ENCODE data around the gene MRFAP1L1. TPM values are rescaled to one million over a fixed set of nuclear protein-coding genes. Genes with fewer than 3 reads are reported as not detected.

The MRFAP1L1 gene
- polyA plus RNA-seq, 3 donors = 7.6 to 19.1 (median 13.8) TPM

DNA sequence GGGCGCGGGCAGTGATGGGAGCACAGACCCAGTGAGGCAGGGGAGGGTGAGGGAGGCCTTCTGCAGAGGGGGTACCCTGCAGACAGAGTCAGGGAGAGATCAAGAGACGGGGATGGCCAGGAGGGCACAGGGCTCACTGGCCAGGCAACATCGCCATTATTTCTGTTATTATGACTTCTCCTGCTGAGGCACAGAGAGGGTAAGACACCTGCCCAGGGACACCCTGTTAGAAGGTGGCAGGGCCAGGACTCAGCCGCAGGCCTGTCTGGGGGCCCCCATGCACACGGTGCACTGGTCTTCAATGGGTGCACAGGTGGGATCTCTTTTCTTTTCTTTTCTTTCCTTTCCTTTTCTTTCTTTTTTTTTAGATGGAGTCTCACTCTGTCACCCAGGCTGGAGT, 22.1 kb upstream of the MRFAP1L1 start:
- H3K4me1 ChIP-seq (ENCODE audit: control insufficient read depth in 1 of 2, insufficient read depth in 2 of 2, low read length in 2 of 2) = peaks cover 10 to 13% of the 10 kb centered on the region in 2 donors
- TF ChIP-seq, protein P1, sequence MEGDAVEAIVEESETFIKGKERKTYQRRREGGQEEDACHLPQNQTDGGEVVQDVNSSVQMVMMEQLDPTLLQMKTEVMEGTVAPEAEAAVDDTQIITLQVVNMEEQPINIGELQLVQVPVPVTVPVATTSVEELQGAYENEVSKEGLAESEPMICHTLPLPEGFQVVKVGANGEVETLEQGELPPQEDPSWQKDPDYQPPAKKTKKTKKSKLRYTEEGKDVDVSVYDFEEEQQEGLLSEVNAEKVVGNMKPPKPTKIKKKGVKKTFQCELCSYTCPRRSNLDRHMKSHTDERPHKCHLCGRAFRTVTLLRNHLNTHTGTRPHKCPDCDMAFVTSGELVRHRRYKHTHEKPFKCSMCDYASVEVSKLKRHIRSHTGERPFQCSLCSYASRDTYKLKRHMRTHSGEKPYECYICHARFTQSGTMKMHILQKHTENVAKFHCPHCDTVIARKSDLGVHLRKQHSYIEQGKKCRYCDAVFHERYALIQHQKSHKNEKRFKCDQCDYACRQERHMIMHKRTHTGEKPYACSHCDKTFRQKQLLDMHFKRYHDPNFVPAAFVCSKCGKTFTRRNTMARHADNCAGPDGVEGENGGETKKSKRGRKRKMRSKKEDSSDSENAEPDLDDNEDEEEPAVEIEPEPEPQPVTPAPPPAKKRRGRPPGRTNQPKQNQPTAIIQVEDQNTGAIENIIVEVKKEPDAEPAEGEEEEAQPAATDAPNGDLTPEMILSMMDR (IDR thresholded peaks at IDR 0.05) = no peak
- no peak overlapping the region for H3K4me3 ChIP-seq (replicated peaks in 1 of 3; ENCODE audit: low read depth in 2 of 3, low read length in 3 of 3)
- H3K4me1 Mint-ChIP-seq = peaks cover 10% of the 10 kb centered on the region
- DNase-seq = no peak
- peak overlapping the region in 1 of 7 donors; percentile 19 for H3K27ac Mint-ChIP-seq
- intact Hi-C loops (cut with micrococcal nuclease) = no loop called here
- no peaks in the 10 kb centered on the region for H3K36me3 ChIP-seq (replicated peaks in 1 of 2; ENCODE audit: control insufficient read depth in 1 of 2, insufficient read depth in 2 of 2, low read length in 2 of 2)
- no peak overlapping the region for H2AFZ ChIP-seq (ENCODE audit: insufficient read depth, low read depth, low read length, poor library complexity, severe bottlenecking)
- H3K79me2 ChIP-seq (ENCODE audit: insufficient read depth, low read length) = no peaks in the 10 kb centered on the region
- H3K4me2 ChIP-seq (replicated peaks; ENCODE audit: extremely low read depth, low read length, poor library complexity, severe bottlenecking) = no peak overlapping the region
- no peak overlapping the region for H3K9ac ChIP-seq (ENCODE audit: insufficient read depth, low read length, poor library complexity, severe bottlenecking)
- peaks cover 0 to 4% (median 0%) of the 10 kb centered on the region in 7 donors for H3K9me3 Mint-ChIP-seq
- no peaks in the 10 kb centered on the region for H4K20me1 ChIP-seq (ENCODE audit: insufficient read depth, low read length)
- WGBS (ENCODE audit: insufficient coverage) = 94% methylated on average over 6 of the region's 6 CpGs
- H3K4me3 Mint-ChIP-seq = no peak overlapping the region
- no peaks in the 10 kb centered on the region for H3K36me3 Mint-ChIP-seq
- no peaks in the 10 kb centered on the region for H3K27me3 ChIP-seq (ENCODE audit: control insufficient read depth in 2 of 2, insufficient read depth in 2 of 2, low read length in 2 of 2)
- H3K27me3 Mint-ChIP-seq (ENCODE audit: low read depth in 3 of 3) = peaks cover 2 to 30% (median 7%) of the 10 kb centered on the region in 3 donors
- H3K27ac ChIP-seq (ENCODE audit: low read depth in 1 of 2, low read length in 2 of 2) = no peak overlapping the region
- H3K9me3 ChIP-seq (replicated peaks in 1 of 2; ENCODE audit: control insufficient read depth in 1 of 2, insufficient read depth in 1 of 2, low read length in 2 of 2) = no peaks in the 10 kb centered on the region

DNA sequence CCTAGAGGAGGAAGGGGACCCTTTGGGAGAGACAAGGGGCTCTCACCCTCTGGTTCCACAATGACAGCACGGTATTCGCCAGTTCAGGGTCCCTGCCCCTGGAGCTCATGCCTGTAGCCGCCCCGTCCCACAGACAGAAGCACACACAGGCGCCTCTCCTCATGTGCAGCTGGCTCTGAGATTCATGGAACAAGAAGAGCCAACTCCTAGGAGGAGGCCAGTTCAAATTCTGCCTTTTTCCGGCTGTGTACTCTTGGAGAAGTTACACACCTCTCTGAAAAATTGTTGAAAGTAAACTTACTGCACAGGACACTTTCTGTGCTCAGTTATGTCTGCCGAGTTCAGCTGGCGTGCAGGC, 21.6 kb upstream of the MRFAP1L1 start:
- Histone ChIP-seq H3K79me2 (ENCODE audit: insufficient read depth, low read length) (no peaks in the 10 kb centered on the region), H4K20me1 (ENCODE audit: insufficient read depth, low read length) (no peaks in the 10 kb centered on the region), H3K27me3 (ENCODE audit: control insufficient read depth in 2 of 2, insufficient read depth in 2 of 2, low read length in 2 of 2) (no peaks in the 10 kb centered on the region), H3K9ac (ENCODE audit: insufficient read depth, low read length, poor library complexity, severe bottlenecking) (no peak overlapping the region), H2AFZ (ENCODE audit: insufficient read depth, low read depth, low read length, poor library complexity, severe bottlenecking) (no peak overlapping the region), H3K27ac (ENCODE audit: low read depth in 1 of 2, low read length in 2 of 2) (no peak overlapping the region), H3K4me2 (replicated peaks; ENCODE audit: extremely low read depth, low read length, poor library complexity, severe bottlenecking) (no peak overlapping the region), H3K4me1 (ENCODE audit: control insufficient read depth in 1 of 2, insufficient read depth in 2 of 2, low read length in 2 of 2) (peaks cover 10 to 13% of the 10 kb centered on the region in 2 donors), H3K4me3 (replicated peaks in 1 of 3; ENCODE audit: low read depth in 2 of 3, low read length in 3 of 3) (no peak overlapping the region), H3K36me3 (replicated peaks in 1 of 2; ENCODE audit: control insufficient read depth in 1 of 2, insufficient read depth in 2 of 2, low read length in 2 of 2) (no peaks in the 10 kb centered on the region), H3K9me3 (replicated peaks in 1 of 2; ENCODE audit: control insufficient read depth in 1 of 2, insufficient read depth in 1 of 2, low read length in 2 of 2) (no peaks in the 10 kb centered on the region)
- TF ChIP-seq, protein P1 (IDR thresholded peaks at IDR 0.05) = no peak
- 95% methylated on average over 6 of the region's 8 CpGs for WGBS (ENCODE audit: insufficient coverage)
- Mint-ChIP-seq H3K9me3 (peaks cover 0 to 4% (median 0%) of the 10 kb centered on the region in 7 donors), H3K27ac (no peak overlapping the region), H3K4me3 (no peak overlapping the region), H3K4me1 (peaks cover 10% of the 10 kb centered on the region), H3K36me3 (no peaks in the 10 kb centered on the region), H3K27me3 (ENCODE audit: low read depth in 3 of 3) (peaks cover 2 to 28% (median 7%) of the 10 kb centered on the region in 3 donors)
- no peak for DNase-seq
- intact Hi-C loops (cut with micrococcal nuclease) = no loop called here
